Retina (tissue), 1 donor: ENCODE results near the gene PRSS35.
"Not testable (repeated sequence)": the region's sequence is repeated elsewhere in the genome, so short reads cannot be mapped to it uniquely, and the experiment has no call there.

ENCODE experiments used
- DNase-seq: peaks from one replicate; pipeline ENCODE4 v3.0.0-alpha.2; 2016

PRSS35 gene

GRCh38 chr6:83518816-83519480, 6.6 kb downstream of the PRSS35 start:
- no peak for DNase-seq

- DNase-seq, result peak; percentile 17
Observed at GRCh38 chr6:83536034-83536646, 23.8 kb downstream of the PRSS35 start.

GRCh38 chr6:83536647-83537589, 24.6 kb downstream of the PRSS35 start:
- no peak for DNase-seq

GRCh38 chr6:83539678-83540077, 27.3 kb downstream of the PRSS35 start:
- no peak for DNase-seq

GRCh38 chr6:83546636-83547035, 34.3 kb downstream of the PRSS35 start:
- DNase-seq, result no peak

- DNase-seq, result not testable (repeated sequence)
Observed at GRCh38 chr6:83550482-83550881, 38.1 kb downstream of the PRSS35 start.

- not testable (repeated sequence) for DNase-seq
Observed at GRCh38 chr6:83551748-83552147, 39.4 kb downstream of the PRSS35 start.

GRCh38 chr6:83556871-83557270, 44.5 kb downstream of the PRSS35 start:
- DNase-seq, result no peak

GRCh38 chr6:83558975-83559374, 46.6 kb downstream of the PRSS35 start:
- no peak for DNase-seq

GRCh38 chr6:83571663-83572185, 59.4 kb downstream of the PRSS35 start:
- not testable (repeated sequence) for DNase-seq

- DNase-seq, result no peak
Observed at GRCh38 chr6:83574783-83575182, 62.4 kb downstream of the PRSS35 start.
